HepG2 (cell line): ENCODE data around the gene STIP1. TPM values are rescaled to one million over a fixed set of nuclear protein-coding genes. Genes with fewer than 3 reads are reported as not detected.

ENCODE experiments used
- HDAC2 ChIP-seq: sonication (generic); formaldehyde crosslinking; IDR thresholded peaks from 2 replicates; pipeline ENCODE4 v1.4.0; 2020; ENCODE audit warnings: missing genetic modification reagents
- HNRNPUL1 ChIP-seq: fragments of 200-400 bp; formaldehyde crosslinking; IDR thresholded peaks from 2 replicates; pipeline ENCODE4 v1.6.1; 2017; ENCODE audit warnings: low read depth, mild to moderate bottlenecking, low read length, moderate library complexity
- JDP2 ChIP-seq: sonication (generic); formaldehyde crosslinking; IDR thresholded peaks from 2 replicates; pipeline ENCODE4 v1.8.1; 2022; ENCODE audit warnings: missing genetic modification reagents, borderline replicate concordance
- JUNB ChIP-seq: sonication (generic); formaldehyde crosslinking; IDR thresholded peaks from 2 replicates; pipeline ENCODE4 v1.8.0; 2022; ENCODE audit warnings: missing genetic modification reagents, mild to moderate bottlenecking, borderline replicate concordance
- PCBP2 ChIP-seq: fragments of 200-400 bp; formaldehyde crosslinking; optimal IDR thresholded peaks from 2 replicates; pipeline ENCODE3; 2018; ENCODE audit warnings: low read length, low read depth; ENCODE audit not compliant: poor library complexity, severe bottlenecking
- PHF21A ChIP-seq: sonication (generic); formaldehyde crosslinking; IDR thresholded peaks from 2 replicates; pipeline ENCODE4 v1.5.0; 2020; ENCODE audit warnings: mild to moderate bottlenecking, missing genetic modification reagents
- PHF5A ChIP-seq: IDR thresholded peaks from one replicate; pipeline ENCODE4 v1.6.1; 2018; ENCODE audit warnings: low read depth, missing genetic modification reagents; ENCODE audit not compliant: unreplicated experiment
- RFXANK ChIP-seq: IDR thresholded peaks from 2 replicates; pipeline ENCODE4 v1.6.1; 2016
- RORA ChIP-seq: sonication (generic); formaldehyde crosslinking; IDR thresholded peaks from 2 replicates; pipeline ENCODE4 v1.5.0; 2020; ENCODE audit warnings: mild to moderate bottlenecking, missing genetic modification reagents, moderate library complexity
- SCMH1 ChIP-seq: sonication (generic); formaldehyde crosslinking; IDR thresholded peaks from 2 replicates; pipeline ENCODE4 v1.9.0; 2021; ENCODE audit warnings: missing genetic modification reagents, mild to moderate bottlenecking, borderline replicate concordance
- SP4 ChIP-seq: sonication (generic); formaldehyde crosslinking; IDR thresholded peaks from 2 replicates; pipeline ENCODE4 v1.8.1; 2023; ENCODE audit warnings: mild to moderate bottlenecking, missing genetic modification reagents
- SRSF9 ChIP-seq: fragments of 200-400 bp; formaldehyde crosslinking; IDR thresholded peaks from 2 replicates; pipeline ENCODE4 v1.6.1; 2018; ENCODE audit warnings: borderline replicate concordance, mild to moderate bottlenecking, low read depth, low read length; ENCODE audit not compliant: insufficient read depth, poor library complexity, severe bottlenecking
- ZFP1 ChIP-seq: IDR thresholded peaks from 2 replicates; pipeline ENCODE4 v1.6.1; 2016
- ZNF430 ChIP-seq: sonication (generic); formaldehyde crosslinking; IDR thresholded peaks from 2 replicates; pipeline ENCODE4 v1.9.0; 2021; ENCODE audit warnings: mild to moderate bottlenecking, missing genetic modification reagents
- polyA plus RNA-seq, 8 experiments: library from polyadenylated mRNA; depleted of rRNA in 3 of 8; stranded (reverse) in 7 of 8; unstranded in 1 of 8; fragments of >200 nt; fragmentation: Illumina TruSeq in 4 of 8; extraction: Trizol in 4 of 8; gene quantifications; 2 replicates each; pipeline versions ENCODE4 v1.2.1 to v1.2.3, GENCODE V29; 2011 to 2016; ENCODE audit warnings: low read depth in 4 of 8, missing spikeins in 1 of 8, mixed read lengths in 1 of 8; ENCODE audit not compliant: insufficient read depth in 1 of 8
- total RNA-seq, 5 experiments: library from RNA; depleted of rRNA; stranded (reverse); fragments of >200 nt; fragmentation: Illumina TruSeq; extraction: Trizol; gene quantifications; 2 replicates each; pipeline ENCODE4 v1.2.3, GENCODE V29; 2016; ENCODE audit warnings: low read depth in 1 of 5
- TF ChIP-seq, protein P1 (sequence below): sonication (generic); formaldehyde crosslinking; IDR thresholded peaks from 2 replicates; pipeline ENCODE4 v1.5.0; 2020; ENCODE audit warnings: missing genetic modification reagents, mild to moderate bottlenecking, borderline replicate concordance
- TF ChIP-seq, protein P2 (sequence below): fragments of 450-650 bp; IDR thresholded peaks from 2 replicates; pipeline ENCODE4 v1.6.1; 2017; ENCODE audit warnings: mild to moderate bottlenecking
- TF ChIP-seq, protein P3 (sequence below): sonication (generic); formaldehyde crosslinking; IDR thresholded peaks from 2 replicates; pipeline ENCODE4 v1.8.1; 2022; ENCODE audit warnings: low read depth, mild to moderate bottlenecking, missing genetic modification reagents
- TF ChIP-seq, protein P4 (sequence below): sonication (generic); formaldehyde crosslinking; IDR thresholded peaks from 2 replicates; pipeline ENCODE4 v1.5.1; 2020; ENCODE audit warnings: missing genetic modification reagents, mild to moderate bottlenecking, borderline replicate concordance
- TF ChIP-seq, protein P5 (sequence below): sonication (generic); formaldehyde crosslinking; IDR thresholded peaks from 2 replicates; pipeline ENCODE4 v1.4.0; 2020; ENCODE audit warnings: missing genetic modification reagents
- TF ChIP-seq, protein P6 (sequence below): IDR thresholded peaks from 2 replicates; pipeline ENCODE4 v1.6.1; 2016; ENCODE audit warnings: mild to moderate bottlenecking

Gene STIP1
- total and polyA plus RNA-seq, 2 of the 13 experiments (the other 11 are each of a cell fraction or from before 2014, with no cell fraction given): 81.1 to 217 TPM

DNA sequence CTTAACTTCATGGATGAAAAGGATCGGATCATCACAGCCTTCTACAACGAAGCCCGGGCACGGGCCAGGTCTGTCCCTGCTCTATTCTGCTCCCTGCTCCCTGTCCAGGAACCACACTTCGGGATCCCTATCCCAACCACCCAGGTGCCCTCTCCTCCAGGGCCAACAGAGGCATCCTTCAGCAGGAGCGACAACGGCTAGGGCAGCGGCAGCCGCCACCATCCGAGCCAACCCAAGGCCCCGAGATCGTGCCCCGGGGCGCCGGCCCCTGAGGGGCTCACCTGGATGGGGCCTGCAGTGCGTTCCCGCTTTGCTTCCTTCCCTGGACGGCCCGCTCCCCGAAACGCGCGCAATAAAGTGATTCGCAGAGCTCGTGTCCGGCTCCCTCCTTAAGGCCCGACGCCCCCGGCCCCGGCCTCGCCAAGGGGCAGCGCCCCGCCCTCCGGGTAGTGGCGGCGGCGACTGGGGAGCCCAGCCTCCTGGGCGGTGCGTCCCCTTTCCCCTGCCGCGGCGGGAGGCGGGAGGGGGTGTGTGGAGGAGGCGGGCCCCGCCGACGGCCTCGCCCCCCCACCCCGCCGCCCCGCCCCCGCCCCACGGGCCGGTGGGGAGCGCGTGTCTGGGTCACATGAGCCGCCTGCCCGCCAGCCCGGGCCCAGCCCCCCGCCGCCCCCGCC, 48.1 kb downstream of the STIP1 start, which contains the start of gene VEGFB (continued):
- TF ChIP-seq JUNB (CRISPR knock-in tag): no peak
- no peak for TF ChIP-seq SCMH1
- TF ChIP-seq ZFP1: no peak
- TF ChIP-seq, protein P1, sequence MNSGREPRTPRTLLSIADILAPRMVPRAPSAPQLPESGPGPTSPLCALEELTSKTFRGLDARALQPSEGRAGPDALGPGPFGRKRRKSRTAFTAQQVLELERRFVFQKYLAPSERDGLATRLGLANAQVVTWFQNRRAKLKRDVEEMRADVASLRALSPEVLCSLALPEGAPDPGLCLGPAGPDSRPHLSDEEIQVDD (CRISPR knock-in tag): no peak
- TF ChIP-seq, protein P2, sequence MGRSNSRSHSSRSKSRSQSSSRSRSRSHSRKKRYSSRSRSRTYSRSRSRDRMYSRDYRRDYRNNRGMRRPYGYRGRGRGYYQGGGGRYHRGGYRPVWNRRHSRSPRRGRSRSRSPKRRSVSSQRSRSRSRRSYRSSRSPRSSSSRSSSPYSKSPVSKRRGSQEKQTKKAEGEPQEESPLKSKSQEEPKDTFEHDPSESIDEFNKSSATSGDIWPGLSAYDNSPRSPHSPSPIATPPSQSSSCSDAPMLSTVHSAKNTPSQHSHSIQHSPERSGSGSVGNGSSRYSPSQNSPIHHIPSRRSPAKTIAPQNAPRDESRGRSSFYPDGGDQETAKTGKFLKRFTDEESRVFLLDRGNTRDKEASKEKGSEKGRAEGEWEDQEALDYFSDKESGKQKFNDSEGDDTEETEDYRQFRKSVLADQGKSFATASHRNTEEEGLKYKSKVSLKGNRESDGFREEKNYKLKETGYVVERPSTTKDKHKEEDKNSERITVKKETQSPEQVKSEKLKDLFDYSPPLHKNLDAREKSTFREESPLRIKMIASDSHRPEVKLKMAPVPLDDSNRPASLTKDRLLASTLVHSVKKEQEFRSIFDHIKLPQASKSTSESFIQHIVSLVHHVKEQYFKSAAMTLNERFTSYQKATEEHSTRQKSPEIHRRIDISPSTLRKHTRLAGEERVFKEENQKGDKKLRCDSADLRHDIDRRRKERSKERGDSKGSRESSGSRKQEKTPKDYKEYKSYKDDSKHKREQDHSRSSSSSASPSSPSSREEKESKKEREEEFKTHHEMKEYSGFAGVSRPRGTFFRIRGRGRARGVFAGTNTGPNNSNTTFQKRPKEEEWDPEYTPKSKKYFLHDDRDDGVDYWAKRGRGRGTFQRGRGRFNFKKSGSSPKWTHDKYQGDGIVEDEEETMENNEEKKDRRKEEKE: no peak
- no peak for TF ChIP-seq RFXANK (CRISPR knock-in tag)
- TF ChIP-seq SRSF9: no peak
- TF ChIP-seq HNRNPUL1: no peak
- no peak for TF ChIP-seq RORA (CRISPR knock-in tag)
- no peak for TF ChIP-seq PHF21A
- no peak for TF ChIP-seq HDAC2 (CRISPR knock-in tag)
- TF ChIP-seq JDP2 (CRISPR knock-in tag): no peak
- TF ChIP-seq, protein P3, sequence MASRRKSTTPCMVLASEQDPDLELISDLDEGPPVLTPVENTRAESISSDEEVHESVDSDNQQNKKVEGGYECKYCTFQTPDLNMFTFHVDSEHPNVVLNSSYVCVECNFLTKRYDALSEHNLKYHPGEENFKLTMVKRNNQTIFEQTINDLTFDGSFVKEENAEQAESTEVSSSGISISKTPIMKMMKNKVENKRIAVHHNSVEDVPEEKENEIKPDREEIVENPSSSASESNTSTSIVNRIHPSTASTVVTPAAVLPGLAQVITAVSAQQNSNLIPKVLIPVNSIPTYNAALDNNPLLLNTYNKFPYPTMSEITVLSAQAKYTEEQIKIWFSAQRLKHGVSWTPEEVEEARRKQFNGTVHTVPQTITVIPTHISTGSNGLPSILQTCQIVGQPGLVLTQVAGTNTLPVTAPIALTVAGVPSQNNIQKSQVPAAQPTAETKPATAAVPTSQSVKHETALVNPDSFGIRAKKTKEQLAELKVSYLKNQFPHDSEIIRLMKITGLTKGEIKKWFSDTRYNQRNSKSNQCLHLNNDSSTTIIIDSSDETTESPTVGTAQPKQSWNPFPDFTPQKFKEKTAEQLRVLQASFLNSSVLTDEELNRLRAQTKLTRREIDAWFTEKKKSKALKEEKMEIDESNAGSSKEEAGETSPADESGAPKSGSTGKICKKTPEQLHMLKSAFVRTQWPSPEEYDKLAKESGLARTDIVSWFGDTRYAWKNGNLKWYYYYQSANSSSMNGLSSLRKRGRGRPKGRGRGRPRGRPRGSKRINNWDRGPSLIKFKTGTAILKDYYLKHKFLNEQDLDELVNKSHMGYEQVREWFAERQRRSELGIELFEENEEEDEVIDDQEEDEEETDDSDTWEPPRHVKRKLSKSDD (CRISPR knock-in tag): no peak
- no peak for TF ChIP-seq PHF5A (CRISPR knock-in tag)
- no peak for TF ChIP-seq ZNF430
- TF ChIP-seq, protein P4, sequence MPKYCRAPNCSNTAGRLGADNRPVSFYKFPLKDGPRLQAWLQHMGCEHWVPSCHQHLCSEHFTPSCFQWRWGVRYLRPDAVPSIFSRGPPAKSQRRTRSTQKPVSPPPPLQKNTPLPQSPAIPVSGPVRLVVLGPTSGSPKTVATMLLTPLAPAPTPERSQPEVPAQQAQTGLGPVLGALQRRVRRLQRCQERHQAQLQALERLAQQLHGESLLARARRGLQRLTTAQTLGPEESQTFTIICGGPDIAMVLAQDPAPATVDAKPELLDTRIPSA: 0 out of 2 replicates have a peak, but pooled peaks have one; percentile 49
- TF ChIP-seq, protein P5, sequence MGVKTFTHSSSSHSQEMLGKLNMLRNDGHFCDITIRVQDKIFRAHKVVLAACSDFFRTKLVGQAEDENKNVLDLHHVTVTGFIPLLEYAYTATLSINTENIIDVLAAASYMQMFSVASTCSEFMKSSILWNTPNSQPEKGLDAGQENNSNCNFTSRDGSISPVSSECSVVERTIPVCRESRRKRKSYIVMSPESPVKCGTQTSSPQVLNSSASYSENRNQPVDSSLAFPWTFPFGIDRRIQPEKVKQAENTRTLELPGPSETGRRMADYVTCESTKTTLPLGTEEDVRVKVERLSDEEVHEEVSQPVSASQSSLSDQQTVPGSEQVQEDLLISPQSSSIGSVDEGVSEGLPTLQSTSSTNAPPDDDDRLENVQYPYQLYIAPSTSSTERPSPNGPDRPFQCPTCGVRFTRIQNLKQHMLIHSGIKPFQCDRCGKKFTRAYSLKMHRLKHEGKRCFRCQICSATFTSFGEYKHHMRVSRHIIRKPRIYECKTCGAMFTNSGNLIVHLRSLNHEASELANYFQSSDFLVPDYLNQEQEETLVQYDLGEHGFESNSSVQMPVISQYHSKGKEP (CRISPR knock-in tag): no peak
- TF ChIP-seq, protein P6, sequence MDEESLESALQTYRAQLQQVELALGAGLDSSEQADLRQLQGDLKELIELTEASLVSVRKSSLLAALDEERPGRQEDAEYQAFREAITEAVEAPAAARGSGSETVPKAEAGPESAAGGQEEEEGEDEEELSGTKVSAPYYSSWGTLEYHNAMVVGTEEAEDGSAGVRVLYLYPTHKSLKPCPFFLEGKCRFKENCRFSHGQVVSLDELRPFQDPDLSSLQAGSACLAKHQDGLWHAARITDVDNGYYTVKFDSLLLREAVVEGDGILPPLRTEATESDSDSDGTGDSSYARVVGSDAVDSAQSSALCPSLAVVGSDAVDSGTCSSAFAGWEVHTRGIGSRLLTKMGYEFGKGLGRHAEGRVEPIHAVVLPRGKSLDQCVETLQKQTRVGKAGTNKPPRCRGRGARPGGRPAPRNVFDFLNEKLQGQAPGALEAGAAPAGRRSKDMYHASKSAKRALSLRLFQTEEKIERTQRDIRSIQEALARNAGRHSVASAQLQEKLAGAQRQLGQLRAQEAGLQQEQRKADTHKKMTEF (CRISPR knock-in tag): no peak; the same call in 1 of the 2 replicates
- no peak for TF ChIP-seq PCBP2
- no peak for TF ChIP-seq SP4 (CRISPR knock-in tag)
